KG1 (cell line): ENCODE measurements around the gene ERC2.
"Not testable (repeated sequence)": the region's sequence is repeated elsewhere in the genome, so short reads cannot be mapped to it uniquely, and the experiment has no call there.

Source experiments
- DNase-seq: peaks from one replicate; lab custom pipeline; 2025; lab: John Stamatoyannopoulos, UW

ERC2 gene

GRCh38 chr3:56468184-56469106 lies at the start of gene ERC2:
ERC2 (minus strand) TSS chr3:56468467.
- no peak for DNase-seq

DNA sequence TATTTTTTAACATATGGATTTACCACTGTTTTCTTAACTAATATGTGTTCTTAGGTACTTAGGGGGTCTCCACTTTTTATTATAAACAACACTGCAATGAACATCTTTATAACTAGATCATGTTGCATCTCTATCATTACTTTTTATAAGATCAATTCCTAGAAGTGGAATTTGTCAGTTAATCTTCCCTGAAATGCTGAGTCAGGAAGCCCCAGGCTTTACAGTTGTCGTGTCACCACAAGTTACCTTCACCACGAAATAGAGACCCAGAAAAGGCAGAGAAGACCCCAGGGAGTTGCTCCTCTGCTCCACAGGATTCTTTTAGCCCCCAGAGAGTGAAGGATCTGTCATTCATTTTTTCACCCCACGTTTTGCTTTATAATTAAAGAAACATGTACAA lies 34.5 kb upstream of the ERC2 start:
- no peak for DNase-seq

- not testable (repeated sequence) for DNase-seq
Measured at GRCh38 chr3:56496376-56496775, 28.1 kb upstream of the ERC2 start.

DNA sequence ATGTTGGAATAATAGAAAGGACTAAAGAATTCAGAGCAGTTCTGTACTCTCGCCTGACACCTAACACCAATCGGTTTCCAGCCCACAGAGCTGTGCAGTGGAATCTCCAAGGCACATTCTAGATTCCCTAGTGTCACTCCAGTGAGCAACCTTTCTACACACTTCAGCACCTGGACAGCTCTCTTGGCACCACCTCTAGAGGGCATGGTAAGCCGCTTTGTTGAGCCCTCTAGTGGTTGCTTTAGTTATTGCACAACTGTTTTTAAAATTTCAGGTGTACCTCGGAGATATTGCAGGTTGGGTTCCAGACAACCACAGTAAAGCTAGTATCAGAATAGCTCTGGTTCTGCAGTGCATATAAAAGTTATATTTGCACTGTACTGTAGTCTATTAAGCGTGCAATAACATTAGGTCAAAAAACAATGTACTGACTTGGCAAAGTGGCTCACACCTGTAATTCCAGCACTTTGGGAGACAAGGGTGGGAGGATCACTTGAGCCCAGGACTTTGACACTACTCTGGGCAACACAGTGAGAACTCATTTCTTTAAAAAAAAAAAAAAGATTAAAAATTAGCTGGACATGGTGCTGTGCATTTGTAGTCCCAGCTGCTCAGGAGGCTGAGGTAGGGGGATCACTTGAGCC lies 26.5 kb upstream of the ERC2 start:
- peak; percentile 43 for DNase-seq

GRCh38 chr3:56491566-56491965 lies 23.3 kb upstream of the ERC2 start:
- no peak for DNase-seq

DNA sequence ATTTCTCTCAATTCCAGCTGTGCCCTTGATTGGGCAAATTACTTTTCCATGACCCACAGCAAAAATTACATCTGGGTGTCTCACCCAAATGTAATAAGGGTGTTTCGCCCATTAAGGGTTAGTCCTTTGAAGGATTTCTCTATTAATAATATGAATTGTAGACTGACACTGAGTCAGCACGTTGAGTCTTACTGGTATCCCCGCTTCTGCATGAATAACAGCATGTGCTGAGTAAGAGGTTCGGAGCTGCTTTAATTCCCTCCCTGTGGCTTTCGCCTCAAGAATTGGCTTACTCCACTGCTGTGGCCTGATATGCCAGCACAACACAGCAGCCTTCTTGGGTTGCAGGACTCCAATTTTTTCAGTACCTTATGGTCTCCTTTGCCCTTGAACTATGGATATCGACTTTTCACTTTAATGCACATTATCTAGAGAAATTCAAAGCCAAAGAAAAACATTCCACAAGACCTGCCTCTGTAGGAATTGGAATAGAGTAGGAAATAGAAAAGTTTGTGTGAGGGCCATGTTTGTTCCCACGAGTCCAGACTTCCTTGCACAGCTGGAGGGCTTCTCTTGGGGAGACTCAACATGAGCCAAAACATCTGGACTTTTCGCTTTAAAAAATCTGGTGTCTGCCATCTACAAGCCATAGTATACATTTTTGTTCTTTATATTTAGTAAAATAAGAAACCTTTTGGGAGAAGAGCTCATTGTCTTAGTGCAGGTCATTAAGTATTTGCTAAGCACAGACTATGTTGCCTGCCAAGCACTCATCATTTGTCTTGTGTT lies 20.7 kb upstream of the ERC2 start:
- DNase-seq, result no peak

- no peak for DNase-seq
Measured at GRCh38 chr3:56484525-56485032, 16.3 kb upstream of the ERC2 start.

GRCh38 chr3:56484122-56484521 lies 15.9 kb upstream of the ERC2 start:
- DNase-seq, result no peak

DNA sequence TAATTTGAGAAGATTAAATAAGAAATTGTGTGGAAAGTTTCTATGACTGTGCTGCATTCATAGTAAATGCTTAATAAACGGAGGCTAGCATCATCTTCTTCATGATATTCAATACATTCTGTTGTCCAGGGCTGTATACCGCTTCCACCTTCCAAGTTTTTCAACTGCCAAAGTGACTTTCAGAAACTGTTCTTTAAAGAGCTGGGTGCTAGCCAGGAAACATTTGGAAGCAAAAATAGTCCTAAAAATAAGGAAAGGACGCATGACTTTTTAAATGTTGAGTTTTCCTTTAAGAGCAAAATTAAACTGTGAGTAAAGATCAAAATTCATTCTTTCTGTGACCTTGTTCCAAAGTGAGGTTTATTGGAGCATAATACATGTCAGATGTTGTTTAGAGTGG lies 9.4 kb upstream of the ERC2 start:
- no peak for DNase-seq

- DNase-seq, result no peak
Measured at GRCh38 chr3:56476771-56477170, 8.5 kb upstream of the ERC2 start.

- DNase-seq, result no peak
Measured at GRCh38 chr3:56471771-56472170, 3.5 kb upstream of the ERC2 start.

- no peak for DNase-seq
Measured at GRCh38 chr3:56469141-56469540, 874 bp upstream of the ERC2 start.

DNA sequence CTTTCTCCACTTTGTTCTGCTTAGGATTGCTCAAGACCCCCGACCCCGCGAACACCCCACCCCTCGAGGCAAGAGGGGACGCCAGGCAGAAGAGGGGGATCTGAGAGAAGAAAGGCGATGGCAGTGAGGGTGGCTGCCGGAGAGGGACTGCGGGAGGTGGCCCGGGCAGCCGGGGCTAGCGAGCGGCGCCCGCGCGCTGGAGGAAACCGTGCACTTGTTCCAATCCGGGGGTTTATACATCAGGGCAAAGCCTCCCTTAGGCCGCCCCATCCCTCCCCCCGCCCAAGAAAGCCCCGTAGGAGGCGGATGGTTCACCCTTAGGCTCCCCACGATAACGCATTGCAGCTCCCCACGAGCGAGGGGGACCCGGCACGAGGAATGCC lies 475 bp downstream of the ERC2 start:
- no peak for DNase-seq

GRCh38 chr3:56467108-56467507 lies 1.2 kb downstream of the ERC2 start:
- DNase-seq, result no peak

- no peak for DNase-seq
Measured at GRCh38 chr3:56459719-56460118, 8.5 kb downstream of the ERC2 start.

GRCh38 chr3:56459104-56459496 lies 9.2 kb downstream of the ERC2 start:
- no peak for DNase-seq

- DNase-seq, result no peak
Measured at GRCh38 chr3:56458496-56459103, 9.7 kb downstream of the ERC2 start.

GRCh38 chr3:56456117-56456516 lies 12.2 kb downstream of the ERC2 start:
- no peak for DNase-seq

- DNase-seq, result no peak
Measured at GRCh38 chr3:56453011-56453410, 15.3 kb downstream of the ERC2 start.

GRCh38 chr3:56452085-56452484 lies 16.2 kb downstream of the ERC2 start:
- no peak for DNase-seq

GRCh38 chr3:56443372-56443771 lies 24.9 kb downstream of the ERC2 start:
- no peak for DNase-seq

DNA sequence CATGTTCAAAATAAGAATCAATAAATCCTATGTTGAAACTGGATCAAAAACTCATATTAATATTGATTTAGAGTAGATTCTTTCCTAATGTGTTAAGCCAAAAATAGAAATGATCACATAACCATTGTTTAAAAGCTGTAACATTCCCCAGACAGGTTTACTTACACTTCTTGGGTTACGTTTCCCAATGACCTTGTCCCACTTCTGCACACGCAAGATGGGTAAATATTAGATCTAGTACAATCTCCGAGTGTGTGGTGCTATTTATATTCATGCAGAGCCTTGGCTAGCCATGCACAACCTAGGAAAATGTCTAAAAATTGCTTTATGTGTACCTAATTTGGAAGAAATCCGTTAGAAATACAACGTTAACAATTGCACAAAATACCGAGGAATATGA lies 39.6 kb downstream of the ERC2 start:
- DNase-seq, result no peak
